ENCODE data around the gene RPA3.
A peak's percentile ranks its signal among the peaks of the same experiment; 100 is the strongest.

RPA3 gene

DNA sequence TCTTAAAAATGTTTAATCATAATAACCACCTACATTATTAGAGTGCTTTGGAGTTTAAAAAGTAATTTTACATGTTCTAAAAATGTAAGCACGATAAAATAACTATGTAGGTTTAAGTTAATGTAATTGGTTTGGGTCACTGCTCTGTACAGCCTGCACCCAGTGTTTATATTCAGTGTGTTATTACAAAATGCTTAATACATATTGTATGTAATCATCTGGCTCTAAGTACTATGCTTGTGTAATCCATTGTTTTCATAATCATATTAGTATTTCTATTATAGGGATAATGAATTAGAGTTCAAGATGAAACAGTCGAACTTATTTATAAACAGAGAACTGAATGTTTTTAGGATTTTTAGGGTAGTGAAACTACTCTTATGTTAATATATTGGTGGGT is 13.1 kb downstream of the RPA3 start:
- no peaks in the 10 kb centered on the region for H3K27me3 ChIP-seq (replicated peaks; ENCODE audit: control insufficient read depth, insufficient read depth, low read length)
- no peak overlapping the region for H3K9ac ChIP-seq (ENCODE audit: low read length)
- H3K4me3 ChIP-seq (ENCODE audit: low read length): no peak overlapping the region
- H3K4me1 ChIP-seq (ENCODE audit: control insufficient read depth, insufficient read depth, low read length): no peaks in the 10 kb centered on the region
- no peaks in the 10 kb centered on the region for H3K9me3 ChIP-seq (ENCODE audit: control insufficient read depth, low read length)
- DNase-seq (ENCODE audit: low read depth): no peak
- H3K36me3 ChIP-seq (ENCODE audit: control insufficient read depth, insufficient read depth, low read length, severe bottlenecking): no peaks in the 10 kb centered on the region

GRCh38 chr7:7704867-7705266 is 13.5 kb downstream of the RPA3 start:
- Histone ChIP-seq H3K36me3 (ENCODE audit: control insufficient read depth, insufficient read depth, low read length, severe bottlenecking) (no peaks in the 10 kb centered on the region), H3K27me3 (replicated peaks; ENCODE audit: control insufficient read depth, insufficient read depth, low read length) (no peaks in the 10 kb centered on the region), H3K9me3 (ENCODE audit: control insufficient read depth, low read length) (no peaks in the 10 kb centered on the region), H3K4me1 (ENCODE audit: control insufficient read depth, insufficient read depth, low read length) (no peaks in the 10 kb centered on the region), H3K4me3 (ENCODE audit: low read length) (no peak overlapping the region), H3K9ac (ENCODE audit: low read length) (no peak overlapping the region)
- no peak for DNase-seq (ENCODE audit: low read depth)

DNA sequence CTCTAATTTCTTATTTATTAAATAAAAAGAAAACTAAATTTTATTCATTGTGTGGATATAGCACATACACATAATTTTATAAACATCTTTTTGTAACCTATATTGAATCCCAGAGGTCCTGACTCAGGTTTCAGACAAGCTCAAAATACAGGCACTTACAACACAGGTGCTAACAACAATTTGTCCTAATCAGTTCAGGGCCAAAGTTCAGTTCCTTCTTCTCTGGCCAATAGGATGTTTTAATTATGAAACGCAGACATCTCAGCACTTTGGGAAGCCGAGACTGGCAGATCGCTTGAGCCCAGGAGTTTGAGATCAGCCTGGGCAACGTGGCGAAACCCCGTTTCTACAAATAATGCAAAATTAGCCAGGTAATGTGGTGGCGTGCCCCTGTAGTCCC is 15.0 kb downstream of the RPA3 start:
- no peaks in the 10 kb centered on the region for H3K4me1 ChIP-seq (ENCODE audit: control insufficient read depth, insufficient read depth, low read length)
- no peaks in the 10 kb centered on the region for H3K36me3 ChIP-seq (ENCODE audit: control insufficient read depth, insufficient read depth, low read length, severe bottlenecking)
- no peaks in the 10 kb centered on the region for H3K27me3 ChIP-seq (replicated peaks; ENCODE audit: control insufficient read depth, insufficient read depth, low read length)
- H3K4me3 ChIP-seq (ENCODE audit: low read length): no peak overlapping the region
- no peaks in the 10 kb centered on the region for H3K9me3 ChIP-seq (ENCODE audit: control insufficient read depth, low read length)
- DNase-seq (ENCODE audit: low read depth): no peak
- no peak overlapping the region for H3K9ac ChIP-seq (ENCODE audit: low read length)

DNA sequence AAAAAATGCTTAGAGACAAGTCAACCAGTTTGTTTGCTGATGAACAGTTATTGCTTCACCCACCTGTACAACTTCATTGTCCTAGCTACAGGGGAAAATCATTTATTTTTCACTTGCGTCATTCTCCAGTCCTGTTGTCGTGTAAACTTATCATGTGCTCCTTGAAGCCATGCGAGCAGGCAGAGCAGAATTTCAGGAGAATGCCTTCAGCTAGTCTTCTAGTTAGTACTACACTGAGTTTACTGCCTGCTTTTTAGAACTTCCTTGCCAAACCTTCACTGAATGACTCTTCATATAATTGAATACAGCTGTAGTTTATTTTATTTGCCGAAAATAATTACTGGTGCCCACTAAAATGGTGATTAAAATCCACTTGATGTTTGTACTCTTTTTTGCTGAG is 15.6 kb downstream of the RPA3 start:
- DNase-seq (ENCODE audit: low read depth): peak; percentile 52
- Histone ChIP-seq H3K4me1 (ENCODE audit: control insufficient read depth, insufficient read depth, low read length) (no peaks in the 10 kb centered on the region), H3K4me3 (ENCODE audit: low read length) (no peak overlapping the region), H3K9me3 (ENCODE audit: control insufficient read depth, low read length) (no peaks in the 10 kb centered on the region), H3K9ac (ENCODE audit: low read length) (no peak overlapping the region), H3K27me3 (replicated peaks; ENCODE audit: control insufficient read depth, insufficient read depth, low read length) (no peaks in the 10 kb centered on the region), H3K36me3 (ENCODE audit: control insufficient read depth, insufficient read depth, low read length, severe bottlenecking) (no peaks in the 10 kb centered on the region)

GRCh38 chr7:7701527-7701926 is 16.9 kb downstream of the RPA3 start:
- Histone ChIP-seq H3K9ac (ENCODE audit: low read length) (no peak overlapping the region), H3K27me3 (replicated peaks; ENCODE audit: control insufficient read depth, insufficient read depth, low read length) (no peaks in the 10 kb centered on the region), H3K4me1 (ENCODE audit: control insufficient read depth, insufficient read depth, low read length) (peaks cover 8% of the 10 kb centered on the region), H3K36me3 (ENCODE audit: control insufficient read depth, insufficient read depth, low read length, severe bottlenecking) (no peaks in the 10 kb centered on the region), H3K4me3 (ENCODE audit: low read length) (no peak overlapping the region), H3K9me3 (ENCODE audit: control insufficient read depth, low read length) (no peaks in the 10 kb centered on the region)
- no peak for DNase-seq (ENCODE audit: low read depth)

DNA sequence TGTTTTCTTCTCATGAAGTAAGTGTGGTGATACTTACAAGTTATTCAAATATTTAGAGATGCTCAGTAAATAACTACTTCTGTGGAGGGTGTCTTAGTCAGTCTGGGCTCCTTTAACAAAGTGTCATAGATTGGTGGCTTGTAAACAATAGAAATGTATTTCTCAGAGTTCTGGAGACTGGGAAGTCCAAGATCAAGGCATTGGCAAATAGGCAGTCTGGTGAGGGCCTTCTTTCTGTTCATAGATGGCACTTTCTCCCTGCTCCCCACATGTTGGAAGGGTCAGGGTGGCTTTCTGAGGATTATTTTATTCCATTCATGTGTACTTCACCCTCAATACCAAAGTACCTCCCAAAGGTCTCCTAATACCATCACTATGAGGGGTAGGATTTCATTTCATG is 18.4 kb downstream of the RPA3 start:
- H3K36me3 ChIP-seq (ENCODE audit: control insufficient read depth, insufficient read depth, low read length, severe bottlenecking): no peaks in the 10 kb centered on the region
- no peaks in the 10 kb centered on the region for H3K27me3 ChIP-seq (replicated peaks; ENCODE audit: control insufficient read depth, insufficient read depth, low read length)
- H3K4me1 ChIP-seq (ENCODE audit: control insufficient read depth, insufficient read depth, low read length): peaks cover 22% of the 10 kb centered on the region
- H3K4me3 ChIP-seq (ENCODE audit: low read length): no peak overlapping the region
- H3K9me3 ChIP-seq (ENCODE audit: control insufficient read depth, low read length): no peaks in the 10 kb centered on the region
- no peak for DNase-seq (ENCODE audit: low read depth)
- no peak overlapping the region for H3K9ac ChIP-seq (ENCODE audit: low read length)

- Histone ChIP-seq H3K4me3 (ENCODE audit: low read length) (no peak overlapping the region), H3K27me3 (replicated peaks; ENCODE audit: control insufficient read depth, insufficient read depth, low read length) (no peaks in the 10 kb centered on the region), H3K9ac (ENCODE audit: low read length) (no peak overlapping the region), H3K9me3 (ENCODE audit: control insufficient read depth, low read length) (no peaks in the 10 kb centered on the region), H3K4me1 (ENCODE audit: control insufficient read depth, insufficient read depth, low read length) (peaks cover 23% of the 10 kb centered on the region), H3K36me3 (ENCODE audit: control insufficient read depth, insufficient read depth, low read length, severe bottlenecking) (no peaks in the 10 kb centered on the region)
- DNase-seq (ENCODE audit: low read depth): no peak
These were observed 19.0 kb downstream of the RPA3 start for GRCh38 chr7:7699380-7699779.

- no peak for DNase-seq (ENCODE audit: low read depth)
- H3K9ac ChIP-seq (ENCODE audit: low read length): no peak overlapping the region
- H3K4me1 ChIP-seq (ENCODE audit: control insufficient read depth, insufficient read depth, low read length): peaks cover 23% of the 10 kb centered on the region
- no peaks in the 10 kb centered on the region for H3K36me3 ChIP-seq (ENCODE audit: control insufficient read depth, insufficient read depth, low read length, severe bottlenecking)
- H3K9me3 ChIP-seq (ENCODE audit: control insufficient read depth, low read length): no peaks in the 10 kb centered on the region
- H3K4me3 ChIP-seq (ENCODE audit: low read length): no peak overlapping the region
- no peaks in the 10 kb centered on the region for H3K27me3 ChIP-seq (replicated peaks; ENCODE audit: control insufficient read depth, insufficient read depth, low read length)
These were observed 19.5 kb downstream of the RPA3 start for GRCh38 chr7:7698930-7699329.

DNA sequence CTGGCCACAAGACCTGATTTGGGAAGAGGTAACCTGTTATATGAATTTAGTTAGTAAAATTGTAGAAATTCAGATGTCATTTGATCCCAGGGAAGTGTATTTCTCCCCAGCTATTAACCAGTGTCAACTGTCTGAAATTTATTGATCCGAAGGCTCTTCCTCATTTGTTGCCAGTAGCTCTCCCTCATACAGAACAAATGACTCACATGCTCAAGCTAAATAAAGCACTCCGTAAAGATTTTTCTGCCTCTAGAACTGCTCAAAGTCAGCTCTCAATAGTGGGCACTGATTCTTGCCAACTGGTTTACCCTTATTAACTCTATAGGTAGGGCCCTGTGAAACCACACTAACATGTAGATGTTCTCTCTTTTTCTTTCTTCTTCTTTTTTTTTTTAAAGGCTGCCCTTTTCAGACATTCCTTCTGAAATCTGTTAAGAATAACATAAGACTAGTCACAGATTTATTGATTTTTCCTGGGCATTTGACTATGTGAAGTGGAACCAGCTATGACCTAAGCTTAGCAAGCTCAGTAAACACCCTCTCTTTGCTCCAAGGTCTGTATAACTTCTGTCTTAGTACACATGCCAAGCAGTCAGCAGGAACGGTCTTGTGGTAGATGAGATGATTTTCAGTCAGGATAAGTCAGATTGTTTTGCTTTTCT is 21.8 kb downstream of the RPA3 start:
- peak; percentile 40 for DNase-seq (ENCODE audit: low read depth)
- Histone ChIP-seq H3K4me1 (ENCODE audit: control insufficient read depth, insufficient read depth, low read length) (peaks cover 23% of the 10 kb centered on the region), H3K36me3 (ENCODE audit: control insufficient read depth, insufficient read depth, low read length, severe bottlenecking) (no peaks in the 10 kb centered on the region), H3K9ac (ENCODE audit: low read length) (peak overlapping the region; percentile 14), H3K27me3 (replicated peaks; ENCODE audit: control insufficient read depth, insufficient read depth, low read length) (no peaks in the 10 kb centered on the region), H3K9me3 (ENCODE audit: control insufficient read depth, low read length) (no peaks in the 10 kb centered on the region), H3K4me3 (ENCODE audit: low read length) (peak overlapping the region; percentile 48)

- Histone ChIP-seq H3K4me1 (ENCODE audit: control insufficient read depth, insufficient read depth, low read length) (peaks cover 23% of the 10 kb centered on the region), H3K36me3 (ENCODE audit: control insufficient read depth, insufficient read depth, low read length, severe bottlenecking) (no peaks in the 10 kb centered on the region), H3K4me3 (ENCODE audit: low read length) (no peak overlapping the region), H3K27me3 (replicated peaks; ENCODE audit: control insufficient read depth, insufficient read depth, low read length) (no peaks in the 10 kb centered on the region), H3K9ac (ENCODE audit: low read length) (no peak overlapping the region), H3K9me3 (ENCODE audit: control insufficient read depth, low read length) (no peaks in the 10 kb centered on the region)
- DNase-seq (ENCODE audit: low read depth): no peak
These were observed 23.1 kb downstream of the RPA3 start for GRCh38 chr7:7695111-7695817.

DNA sequence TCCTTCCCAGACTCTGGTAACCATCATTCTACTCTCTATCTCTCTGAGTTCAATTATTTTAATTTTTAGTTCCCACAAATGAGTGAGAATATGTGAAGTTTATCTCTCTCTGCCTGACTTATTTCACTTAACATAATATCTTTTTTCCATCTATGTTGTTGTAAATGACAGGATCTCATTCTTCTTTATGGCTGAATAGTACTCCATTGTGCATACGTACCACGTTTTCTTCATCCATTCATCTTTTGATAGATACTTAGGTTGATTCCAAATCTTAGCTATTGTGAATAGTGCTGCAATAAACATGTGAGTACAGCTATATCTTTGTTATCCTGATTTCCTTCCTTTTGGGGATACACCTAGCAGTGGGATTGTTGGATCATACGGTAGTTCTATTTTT is 23.9 kb downstream of the RPA3 start:
- H3K9ac ChIP-seq (ENCODE audit: low read length): no peak overlapping the region
- H3K4me1 ChIP-seq (ENCODE audit: control insufficient read depth, insufficient read depth, low read length): peaks cover 23% of the 10 kb centered on the region
- DNase-seq (ENCODE audit: low read depth): no peak
- H3K4me3 ChIP-seq (ENCODE audit: low read length): no peak overlapping the region
- H3K9me3 ChIP-seq (ENCODE audit: control insufficient read depth, low read length): no peaks in the 10 kb centered on the region
- H3K27me3 ChIP-seq (replicated peaks; ENCODE audit: control insufficient read depth, insufficient read depth, low read length): no peaks in the 10 kb centered on the region
- H3K36me3 ChIP-seq (ENCODE audit: control insufficient read depth, insufficient read depth, low read length, severe bottlenecking): no peaks in the 10 kb centered on the region

DNA sequence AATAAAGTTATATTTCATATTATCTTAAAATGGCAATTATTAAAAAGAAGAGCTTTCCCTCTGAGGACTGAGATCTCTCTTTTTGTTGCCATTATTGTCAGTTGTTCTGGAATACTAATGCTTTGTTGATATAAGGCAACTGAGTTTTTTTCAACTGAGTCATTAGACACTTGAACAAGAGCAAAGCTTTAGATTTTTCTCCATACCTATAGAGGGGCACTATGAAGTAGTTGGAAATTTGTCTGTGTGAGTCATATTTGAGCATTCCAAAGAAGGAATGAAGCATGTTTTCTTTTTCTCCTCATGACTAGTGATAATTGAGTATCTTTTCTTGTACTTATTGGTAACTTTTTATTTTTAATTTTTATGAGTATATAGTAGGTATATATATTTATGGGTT is 24.5 kb downstream of the RPA3 start:
- H3K4me1 ChIP-seq (ENCODE audit: control insufficient read depth, insufficient read depth, low read length): peaks cover 23% of the 10 kb centered on the region
- H3K36me3 ChIP-seq (ENCODE audit: control insufficient read depth, insufficient read depth, low read length, severe bottlenecking): no peaks in the 10 kb centered on the region
- no peak overlapping the region for H3K9ac ChIP-seq (ENCODE audit: low read length)
- no peaks in the 10 kb centered on the region for H3K9me3 ChIP-seq (ENCODE audit: control insufficient read depth, low read length)
- no peaks in the 10 kb centered on the region for H3K27me3 ChIP-seq (replicated peaks; ENCODE audit: control insufficient read depth, insufficient read depth, low read length)
- H3K4me3 ChIP-seq (ENCODE audit: low read length): no peak overlapping the region
- peak; percentile 72 for DNase-seq (ENCODE audit: low read depth)

All from adipocyte (in vitro differentiated cells).